GM12873 (cell line): ENCODE measurements around the gene SUPT3H.

Experiments
- CTCF ChIP-seq: IDR thresholded peaks from 2 replicates; pipeline ENCODE4 v1.5.1; 2012; ENCODE audit warnings: low read depth, mild to moderate bottlenecking, moderate library complexity, low read length, control low read depth; ENCODE audit not compliant: insufficient read depth; ENCODE audit errors: missing control alignments

SUPT3H gene

GRCh38 chr6:44960898-44961297 is 416.8 kb downstream of the SUPT3H start:
- TF ChIP-seq CTCF: no peak

- TF ChIP-seq CTCF: no peak
Observed at GRCh38 chr6:44959651-44960050, 418.1 kb downstream of the SUPT3H start.

GRCh38 chr6:44957156-44957555 is 420.6 kb downstream of the SUPT3H start:
- no peak for TF ChIP-seq CTCF

GRCh38 chr6:44956396-44956795 is 421.3 kb downstream of the SUPT3H start:
- no peak for TF ChIP-seq CTCF

- TF ChIP-seq CTCF: no peak
Observed at GRCh38 chr6:44955145-44955544, 422.6 kb downstream of the SUPT3H start.

- no peak for TF ChIP-seq CTCF
Observed at GRCh38 chr6:44954281-44954680, 423.5 kb downstream of the SUPT3H start.

- TF ChIP-seq CTCF: no peak
Observed at GRCh38 chr6:44951253-44951747, 426.4 kb downstream of the SUPT3H start.
